KBM-7 (cell line): ENCODE measurements around the gene EGFR.

Experiments
- DNase-seq: peaks from one replicate; pipeline ENCODE4 v3.0.0-alpha.2; 2015
- in situ Hi-C: fragments of 300-500 bp; cut with MboI; formaldehyde crosslinking; loops from 2 replicates; pipeline ENCODE4 v1.14.3; 2020; ENCODE audit warnings: low sequenced_read_pairs, low pct_unique_long_range_greater_than_20kb, mixed read lengths

The EGFR gene

GRCh38 chr7:55073976-55074528 lies 55.2 kb downstream of the EGFR start:
- DNase-seq, result no peak
- in situ Hi-C loops, result no loop called here

- no peak for DNase-seq
- in situ Hi-C loops, result no loop called here
Observed at GRCh38 chr7:55075464-55076021, 56.7 kb downstream of the EGFR start.

GRCh38 chr7:55077561-55078410 lies 59.0 kb downstream of the EGFR start:
- DNase-seq, result no peak
- in situ Hi-C loops, result no loop called here

GRCh38 chr7:55078465-55079372 lies 59.9 kb downstream of the EGFR start:
- in situ Hi-C loops, result no loop called here
- no peak for DNase-seq

- in situ Hi-C loops, result no loop called here
- DNase-seq, result no peak
Observed at GRCh38 chr7:55080000-55080623, 61.3 kb downstream of the EGFR start.

GRCh38 chr7:55081068-55081467 lies 62.3 kb downstream of the EGFR start:
- in situ Hi-C loops, result no loop called here
- no peak for DNase-seq

GRCh38 chr7:55081472-55082227 lies 62.8 kb downstream of the EGFR start:
- in situ Hi-C loops, result no loop called here
- no peak for DNase-seq

GRCh38 chr7:55082228-55082603 lies 63.4 kb downstream of the EGFR start:
- DNase-seq, result no peak
- in situ Hi-C loops, result no loop called here

GRCh38 chr7:55083206-55083605 lies 64.4 kb downstream of the EGFR start:
- in situ Hi-C loops, result no loop called here
- DNase-seq, result no peak

GRCh38 chr7:55084307-55084706 lies 65.5 kb downstream of the EGFR start:
- no peak for DNase-seq
- in situ Hi-C loops, result no loop called here

- no peak for DNase-seq
Observed at GRCh38 chr7:55085511-55086412, 66.9 kb downstream of the EGFR start.

GRCh38 chr7:55086413-55087201 lies 67.8 kb downstream of the EGFR start:
- in situ Hi-C loops, result no loop called here
- DNase-seq, result peak; percentile 3

More at GRCh38 chr7:55085511-55086412, 66.9 kb downstream of the EGFR start:
- in situ Hi-C loops, result no loop called here

GRCh38 chr7:55087521-55087961 lies 68.7 kb downstream of the EGFR start:
- in situ Hi-C loops, result no loop called here
- DNase-seq, result no peak

GRCh38 chr7:55088107-55088506 lies 69.3 kb downstream of the EGFR start:
- DNase-seq, result no peak
- in situ Hi-C loops, result no loop called here

- no peak for DNase-seq
- in situ Hi-C loops, result no loop called here
Observed at GRCh38 chr7:55088620-55089019, 69.8 kb downstream of the EGFR start.

GRCh38 chr7:55092186-55092974 lies 73.6 kb downstream of the EGFR start:
- in situ Hi-C loops, result no loop called here

More at GRCh38 chr7:55092186-55092974, 73.6 kb downstream of the EGFR start:
- no peak for DNase-seq
